ENCODE data around the gene EML6. TPM values are rescaled to one million over a fixed set of nuclear protein-coding genes. Genes with fewer than 3 reads are reported as not detected.

Gene EML6
- polyA plus RNA-seq, 1 donor (not counting 4 experiments of a cell fraction or from before 2014, with no cell fraction given): 0.96 TPM

- no peaks in the 10 kb centered on the region for H3K9me3 ChIP-seq (ENCODE audit: control insufficient read depth, low read depth, low read length)
- peaks cover 11% of the 10 kb centered on the region for H3K4me1 ChIP-seq (ENCODE audit: control insufficient read depth, extremely low read depth, insufficient read depth, low read length)
- H3K9me1 ChIP-seq (ENCODE audit: control insufficient read depth, extremely low read depth, insufficient read depth, low read length): no peaks in the 10 kb centered on the region
- H3K4me3 ChIP-seq (ENCODE audit: control insufficient read depth in 2 of 3, extremely low read depth in 1 of 3, insufficient read depth in 2 of 3, low read depth in 1 of 3, low read length in 3 of 3): no peak overlapping the region
- no peaks in the 10 kb centered on the region for H3K79me2 ChIP-seq (ENCODE audit: control insufficient read depth, insufficient read depth, low read length)
- FAIRE-seq (no peak), DNase-seq (ENCODE audit: low read depth, low spot score) (no peak)
- H3K36me3 ChIP-seq (ENCODE audit: control insufficient read depth in 2 of 2, extremely low read depth in 1 of 2, insufficient read depth in 2 of 2, low read length in 2 of 2): no peaks in the 10 kb centered on the region
- no peak overlapping the region for H3K4me2 ChIP-seq (ENCODE audit: control insufficient read depth, extremely low read depth, insufficient read depth, low read depth, low read length)
- no peak overlapping the region for H3K9ac ChIP-seq (ENCODE audit: control insufficient read depth, extremely low read depth, insufficient read depth, low read length)
- H4K20me1 ChIP-seq (ENCODE audit: control insufficient read depth, extremely low read depth, insufficient read depth, low read length): no peaks in the 10 kb centered on the region
- H3K27me3 ChIP-seq (ENCODE audit: control insufficient read depth, extremely low read depth, insufficient read depth, low read length): peaks cover 6% of the 10 kb centered on the region
- H3K27ac ChIP-seq (ENCODE audit: control insufficient read depth, insufficient read depth, low read length): no peak overlapping the region
- dilution Hi-C loops (cut with MboI; ENCODE audit: extremely low pct_ligation_motif_present, low sequenced_read_pairs): no loop called here
- TF ChIP-seq CTCF (optimal IDR thresholded peaks at IDR 0.05 in 1 of 3, IDR thresholded peaks at IDR 0.05 in 1 of 3, conservative IDR thresholded peaks at IDR 0.05 in 1 of 3; ENCODE audit: extremely low read depth in 1 of 3, insufficient read depth in 2 of 3, low read length in 3 of 3) (no peak), EZH2 (IDR thresholded peaks at IDR 0.05; ENCODE audit: low read length) (no peak)
- no peak overlapping the region for H2AFZ ChIP-seq (ENCODE audit: control insufficient read depth, low read length)
Observed at GRCh38 chr2:54683596-54683995, 39.9 kb upstream of the EML6 start.

- peaks cover 6% of the 10 kb centered on the region for H3K27me3 ChIP-seq (ENCODE audit: control insufficient read depth, extremely low read depth, insufficient read depth, low read length)
- H3K4me2 ChIP-seq (ENCODE audit: control insufficient read depth, extremely low read depth, insufficient read depth, low read depth, low read length): no peak overlapping the region
- FAIRE-seq: no peak
- peaks cover 10% of the 10 kb centered on the region for H3K4me1 ChIP-seq (ENCODE audit: control insufficient read depth, extremely low read depth, insufficient read depth, low read length)
- DNase-seq (ENCODE audit: low read depth, low spot score): no peak
- H3K9me3 ChIP-seq (ENCODE audit: control insufficient read depth, low read depth, low read length): no peaks in the 10 kb centered on the region
- H3K4me3 ChIP-seq (ENCODE audit: control insufficient read depth in 2 of 3, extremely low read depth in 1 of 3, insufficient read depth in 2 of 3, low read depth in 1 of 3, low read length in 3 of 3): no peak overlapping the region
- H3K36me3 ChIP-seq (ENCODE audit: control insufficient read depth in 2 of 2, extremely low read depth in 1 of 2, insufficient read depth in 2 of 2, low read length in 2 of 2): no peaks in the 10 kb centered on the region
- no peaks in the 10 kb centered on the region for H4K20me1 ChIP-seq (ENCODE audit: control insufficient read depth, extremely low read depth, insufficient read depth, low read length)
- H3K27ac ChIP-seq (ENCODE audit: control insufficient read depth, insufficient read depth, low read length): no peak overlapping the region
- TF ChIP-seq CTCF (optimal IDR thresholded peaks at IDR 0.05 in 1 of 3, IDR thresholded peaks at IDR 0.05 in 1 of 3, conservative IDR thresholded peaks at IDR 0.05 in 1 of 3; ENCODE audit: extremely low read depth in 1 of 3, insufficient read depth in 2 of 3, low read length in 3 of 3): no peak
- no peak for TF ChIP-seq EZH2 (IDR thresholded peaks at IDR 0.05; ENCODE audit: low read length)
- H3K9me1 ChIP-seq (ENCODE audit: control insufficient read depth, extremely low read depth, insufficient read depth, low read length): no peaks in the 10 kb centered on the region
- dilution Hi-C loops (cut with MboI; ENCODE audit: extremely low pct_ligation_motif_present, low sequenced_read_pairs): no loop called here
- no peak overlapping the region for H3K9ac ChIP-seq (ENCODE audit: control insufficient read depth, extremely low read depth, insufficient read depth, low read length)
- no peak overlapping the region for H2AFZ ChIP-seq (ENCODE audit: control insufficient read depth, low read length)
- H3K79me2 ChIP-seq (ENCODE audit: control insufficient read depth, insufficient read depth, low read length): no peaks in the 10 kb centered on the region
Observed at GRCh38 chr2:54685263-54685775, 38.1 kb upstream of the EML6 start.

Data from keratinocyte (primary cell).